ENCODE data around the gene AMBRA1.

Gene AMBRA1

GRCh38 chr11:46603704-46604308 is 10.0 kb upstream of the AMBRA1 start:
- no peak overlapping the region for H3K4me3 ChIP-seq (ENCODE audit: low read depth, low read length)
- peak; percentile 12 for DNase-seq (ENCODE audit: low read depth)
- no peak for TF ChIP-seq CTCF (IDR thresholded peaks at IDR 0.05; ENCODE audit: low read depth, low read length, missing control alignments)

- no peak for DNase-seq (ENCODE audit: low read depth)
- TF ChIP-seq CTCF (IDR thresholded peaks at IDR 0.05; ENCODE audit: low read depth, low read length, missing control alignments), result no peak
Measured at GRCh38 chr11:46601129-46601528, 7.3 kb upstream of the AMBRA1 start.

GRCh38 chr11:46600194-46600960 is 6.6 kb upstream of the AMBRA1 start:
- no peak overlapping the region for H3K4me3 ChIP-seq (ENCODE audit: low read depth, low read length)
- DNase-seq (ENCODE audit: low read depth), result no peak
- TF ChIP-seq CTCF (IDR thresholded peaks at IDR 0.05; ENCODE audit: low read depth, low read length, missing control alignments), result no peak

More at GRCh38 chr11:46601129-46601528, 7.3 kb upstream of the AMBRA1 start:
- no peak overlapping the region for H3K4me3 ChIP-seq (ENCODE audit: low read depth, low read length)

- TF ChIP-seq CTCF (IDR thresholded peaks at IDR 0.05; ENCODE audit: low read depth, low read length, missing control alignments), result no peak
- DNase-seq (ENCODE audit: low read depth), result no peak
- H3K4me3 ChIP-seq (ENCODE audit: low read depth, low read length), result no peak overlapping the region
Measured at GRCh38 chr11:46599340-46600193, 5.7 kb upstream of the AMBRA1 start.

- TF ChIP-seq CTCF (IDR thresholded peaks at IDR 0.05; ENCODE audit: low read depth, low read length, missing control alignments), result no peak
- no peak overlapping the region for H3K4me3 ChIP-seq (ENCODE audit: low read depth, low read length)
- DNase-seq (ENCODE audit: low read depth), result no peak
Measured at GRCh38 chr11:46597609-46598219, 3.9 kb upstream of the AMBRA1 start.

- TF ChIP-seq CTCF (IDR thresholded peaks at IDR 0.05; ENCODE audit: low read depth, low read length, missing control alignments), result no peak
- DNase-seq (ENCODE audit: low read depth), result no peak
- no peak overlapping the region for H3K4me3 ChIP-seq (ENCODE audit: low read depth, low read length)
Measured at GRCh38 chr11:46597155-46597554, 3.3 kb upstream of the AMBRA1 start.

Measured in GM12864 (cell line).